GM18499 (cell line): ENCODE data around the gene KIF20B.
A peak's percentile ranks its signal among the peaks of the same experiment; 100 is the strongest.

Source experiments
- ATAC-seq: cut with Tn5 transposase; IDR thresholded peaks from one replicate; pipeline ENCODE4 v1.9.1; 2021; ENCODE audit warnings: moderate number of reproducible peaks; ENCODE audit not compliant: insufficient read depth, unreplicated experiment

KIF20B gene, protein sequence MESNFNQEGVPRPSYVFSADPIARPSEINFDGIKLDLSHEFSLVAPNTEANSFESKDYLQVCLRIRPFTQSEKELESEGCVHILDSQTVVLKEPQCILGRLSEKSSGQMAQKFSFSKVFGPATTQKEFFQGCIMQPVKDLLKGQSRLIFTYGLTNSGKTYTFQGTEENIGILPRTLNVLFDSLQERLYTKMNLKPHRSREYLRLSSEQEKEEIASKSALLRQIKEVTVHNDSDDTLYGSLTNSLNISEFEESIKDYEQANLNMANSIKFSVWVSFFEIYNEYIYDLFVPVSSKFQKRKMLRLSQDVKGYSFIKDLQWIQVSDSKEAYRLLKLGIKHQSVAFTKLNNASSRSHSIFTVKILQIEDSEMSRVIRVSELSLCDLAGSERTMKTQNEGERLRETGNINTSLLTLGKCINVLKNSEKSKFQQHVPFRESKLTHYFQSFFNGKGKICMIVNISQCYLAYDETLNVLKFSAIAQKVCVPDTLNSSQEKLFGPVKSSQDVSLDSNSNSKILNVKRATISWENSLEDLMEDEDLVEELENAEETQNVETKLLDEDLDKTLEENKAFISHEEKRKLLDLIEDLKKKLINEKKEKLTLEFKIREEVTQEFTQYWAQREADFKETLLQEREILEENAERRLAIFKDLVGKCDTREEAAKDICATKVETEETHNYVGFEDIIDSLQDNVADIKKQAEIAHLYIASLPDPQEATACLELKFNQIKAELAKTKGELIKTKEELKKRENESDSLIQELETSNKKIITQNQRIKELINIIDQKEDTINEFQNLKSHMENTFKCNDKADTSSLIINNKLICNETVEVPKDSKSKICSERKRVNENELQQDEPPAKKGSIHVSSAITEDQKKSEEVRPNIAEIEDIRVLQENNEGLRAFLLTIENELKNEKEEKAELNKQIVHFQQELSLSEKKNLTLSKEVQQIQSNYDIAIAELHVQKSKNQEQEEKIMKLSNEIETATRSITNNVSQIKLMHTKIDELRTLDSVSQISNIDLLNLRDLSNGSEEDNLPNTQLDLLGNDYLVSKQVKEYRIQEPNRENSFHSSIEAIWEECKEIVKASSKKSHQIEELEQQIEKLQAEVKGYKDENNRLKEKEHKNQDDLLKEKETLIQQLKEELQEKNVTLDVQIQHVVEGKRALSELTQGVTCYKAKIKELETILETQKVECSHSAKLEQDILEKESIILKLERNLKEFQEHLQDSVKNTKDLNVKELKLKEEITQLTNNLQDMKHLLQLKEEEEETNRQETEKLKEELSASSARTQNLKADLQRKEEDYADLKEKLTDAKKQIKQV (N-terminal part only)

GRCh38 chr10:89701242-89702120 is at the start of gene KIF20B:
TSS of gene KIF20B (plus strand) at chr10:89701590. CDS start at chr10:89705295, 3,705 bp downstream.
- peak; percentile 90 for ATAC-seq

DNA sequence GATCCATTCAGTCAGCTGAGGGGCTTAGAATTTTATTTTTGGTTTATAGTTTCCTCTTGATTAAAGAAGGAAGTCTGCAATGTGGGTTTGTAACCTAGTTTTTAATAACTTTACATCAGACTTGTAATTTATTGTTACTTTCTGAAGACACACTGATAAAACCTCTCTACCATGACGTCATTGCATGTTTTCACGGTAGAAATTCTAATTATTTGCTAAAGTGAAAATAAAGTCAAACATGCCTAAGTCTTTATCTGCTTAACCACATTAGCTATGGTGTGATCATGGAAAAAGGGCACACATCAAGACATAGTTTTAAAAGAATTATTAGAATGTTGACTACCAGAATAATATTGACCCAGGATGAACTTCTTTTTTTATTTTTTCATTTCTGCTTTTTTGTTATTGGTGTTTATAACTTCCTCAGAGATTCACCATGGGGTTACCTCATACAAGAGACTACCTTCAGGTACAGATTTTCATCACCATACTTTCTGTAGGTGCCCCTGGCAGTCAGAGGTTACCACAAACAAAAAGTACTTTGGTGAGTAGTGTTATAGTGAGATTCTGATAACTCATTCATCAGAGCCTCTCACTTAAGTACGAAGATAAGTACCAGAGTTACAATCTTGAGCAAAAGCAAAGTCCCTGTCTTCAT is 49.3 kb upstream of the KIF20B start:
- ATAC-seq, result peak; percentile 45

GRCh38 chr10:89652806-89653370 is 48.5 kb upstream of the KIF20B start:
- ATAC-seq, result no peak

DNA sequence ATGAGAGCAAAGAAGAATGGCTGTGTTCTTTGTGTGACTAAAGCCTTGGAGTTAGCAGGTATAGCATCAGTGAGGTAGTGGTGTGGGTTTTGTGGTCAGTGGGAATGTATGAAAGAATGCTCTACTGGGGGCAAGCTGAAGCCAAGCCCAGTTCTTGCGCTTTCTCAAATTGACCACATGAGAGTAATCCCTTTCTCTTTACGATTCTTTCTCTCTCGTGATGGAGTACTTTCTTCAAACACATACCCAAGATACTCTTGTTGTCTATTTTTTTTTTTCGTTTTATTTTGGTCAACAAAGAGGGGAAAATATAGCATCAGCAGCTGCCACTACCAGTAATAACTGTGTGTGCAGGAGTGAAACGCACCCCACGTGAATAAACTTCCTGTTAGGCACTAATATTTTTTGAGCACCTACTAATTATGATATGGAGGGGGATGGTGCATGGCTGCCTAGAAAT is 48.0 kb upstream of the KIF20B start:
- peak; percentile 42 for ATAC-seq

- no peak for ATAC-seq
Measured at GRCh38 chr10:89655722-89656121, 45.7 kb upstream of the KIF20B start.

- ATAC-seq, result no peak
Measured at GRCh38 chr10:89657302-89657701, 44.1 kb upstream of the KIF20B start.

- ATAC-seq, result no peak
Measured at GRCh38 chr10:89659143-89660131, 42.0 kb upstream of the KIF20B start.

DNA sequence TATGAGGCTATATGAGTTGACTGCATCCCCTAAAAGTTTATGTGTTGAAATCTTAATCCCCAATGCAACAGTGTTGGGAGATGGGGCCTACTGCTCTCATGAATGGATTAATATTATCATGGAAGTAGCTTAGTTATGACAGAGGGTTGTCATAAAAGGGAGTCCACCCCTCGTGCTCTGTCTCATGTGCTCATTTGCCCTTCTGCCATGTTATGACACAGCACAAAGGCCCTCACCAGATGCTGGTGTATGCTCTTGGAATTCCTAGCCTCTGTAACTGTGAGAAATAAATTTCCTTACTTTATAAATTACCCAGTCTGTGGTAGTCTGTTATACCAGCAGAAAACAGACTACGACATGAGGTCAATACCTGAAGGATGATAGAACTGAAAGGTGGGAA is 38.8 kb upstream of the KIF20B start:
- ATAC-seq, result no peak

DNA sequence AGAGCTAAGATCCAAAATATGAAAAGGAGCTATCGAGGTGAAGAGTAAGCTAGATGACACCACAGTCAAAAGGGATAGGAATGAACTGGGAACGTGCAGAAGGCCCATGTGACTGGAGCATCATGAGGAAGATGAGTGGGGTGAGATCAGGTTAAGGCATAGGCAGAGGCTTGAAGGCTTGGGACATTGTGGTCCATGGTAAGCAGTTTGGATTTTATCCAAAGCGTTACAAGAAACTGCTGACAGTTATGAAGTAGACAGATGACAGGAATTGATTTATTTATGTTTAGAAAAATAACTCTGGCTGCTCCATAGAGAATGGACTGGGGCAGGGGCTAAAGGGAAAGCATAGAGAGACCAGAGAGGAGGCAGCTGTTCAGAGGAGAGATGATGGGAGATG is 38.2 kb upstream of the KIF20B start:
- ATAC-seq, result no peak

DNA sequence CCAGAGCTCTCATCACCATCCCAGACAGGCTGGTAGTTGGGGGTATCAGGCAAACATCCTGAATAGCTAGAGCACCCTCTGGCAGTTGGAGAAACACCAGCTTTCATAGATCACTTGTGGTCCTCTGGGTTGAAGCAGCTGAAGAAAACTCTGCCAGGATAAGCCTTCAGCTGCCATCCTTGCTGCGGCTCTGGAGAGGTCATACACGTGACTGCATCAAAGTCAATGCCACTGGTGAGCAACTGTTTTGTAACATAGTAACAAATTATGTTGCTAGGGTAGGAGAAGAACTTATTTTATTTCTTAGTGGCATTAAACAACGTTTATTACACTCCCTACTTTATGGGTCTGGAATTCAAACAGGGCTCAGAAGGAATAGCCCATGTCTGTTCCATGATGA is 37.2 kb upstream of the KIF20B start:
- ATAC-seq, result no peak

DNA sequence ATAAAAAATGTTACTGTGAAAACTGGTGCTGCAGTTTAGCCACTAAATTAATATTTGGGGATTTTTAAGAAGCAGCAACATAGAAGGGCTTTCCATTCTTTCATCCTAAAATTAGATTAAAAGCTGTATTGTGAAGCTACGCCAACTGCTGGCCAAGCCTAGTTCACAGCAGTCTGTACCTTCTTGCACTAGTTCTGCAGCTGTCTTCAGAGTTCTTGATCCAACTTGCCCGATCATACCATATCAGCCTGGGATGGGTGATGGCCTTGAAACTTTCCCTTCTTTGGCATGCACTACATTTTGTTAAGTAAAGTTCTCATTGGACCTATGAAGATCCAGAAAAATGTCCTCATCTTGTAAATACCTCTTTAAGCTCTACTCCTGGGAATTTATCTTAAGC is 36.1 kb upstream of the KIF20B start:
- ATAC-seq, result no peak

- no peak for ATAC-seq
Measured at GRCh38 chr10:89666138-89666537, 35.3 kb upstream of the KIF20B start.

DNA sequence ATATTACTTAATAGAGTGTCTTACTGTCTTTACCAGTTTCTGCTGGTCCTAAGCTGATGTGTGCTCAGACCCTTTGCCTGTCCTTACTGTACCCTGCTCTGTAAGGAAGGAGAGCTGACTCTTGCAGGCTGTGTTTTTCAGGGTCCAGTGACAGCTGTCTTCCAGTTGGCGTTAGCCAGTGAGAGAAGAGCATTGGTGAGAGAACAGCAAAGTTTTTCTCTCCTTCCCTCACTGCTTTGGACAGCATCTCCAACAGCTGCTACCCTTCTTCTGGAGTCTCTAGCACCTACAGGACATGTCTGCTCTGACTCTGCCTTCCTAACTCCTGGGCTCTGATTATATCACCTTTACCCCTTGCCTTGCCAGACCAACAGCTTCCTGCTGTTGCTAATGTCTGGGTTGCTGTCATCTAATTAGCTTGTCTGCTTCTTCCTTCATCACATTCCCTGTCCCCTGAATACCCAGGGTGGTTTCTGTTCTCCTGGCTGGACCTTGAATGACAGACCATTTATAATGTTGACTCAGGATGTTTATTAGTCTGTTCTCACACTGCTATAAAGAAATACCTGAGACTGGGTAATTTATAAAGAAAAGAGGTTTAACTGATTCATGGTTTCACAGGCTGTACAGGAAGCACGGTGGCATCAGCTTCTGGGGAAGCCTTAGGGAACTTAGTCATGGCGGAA is 32.9 kb upstream of the KIF20B start:
- no peak for ATAC-seq

DNA sequence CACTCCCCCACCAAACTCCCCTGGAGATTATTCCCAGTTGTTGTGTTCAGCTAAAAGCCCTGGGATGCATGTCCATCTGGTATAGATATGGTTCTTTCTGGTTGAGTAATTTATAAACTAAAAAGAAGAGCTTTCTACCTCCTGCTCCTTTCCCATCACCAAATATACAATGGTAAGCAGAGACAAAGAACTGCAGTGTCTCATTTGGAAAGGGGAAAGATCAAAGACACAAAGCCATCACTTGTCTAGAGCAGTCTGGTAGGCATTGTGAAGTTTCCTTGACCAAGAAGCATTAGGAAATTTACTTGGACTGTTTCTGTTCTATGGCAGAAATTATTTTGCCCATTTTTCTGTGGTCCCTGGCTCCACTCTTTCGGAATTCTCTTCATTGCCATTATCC is 31.4 kb upstream of the KIF20B start:
- no peak for ATAC-seq

DNA sequence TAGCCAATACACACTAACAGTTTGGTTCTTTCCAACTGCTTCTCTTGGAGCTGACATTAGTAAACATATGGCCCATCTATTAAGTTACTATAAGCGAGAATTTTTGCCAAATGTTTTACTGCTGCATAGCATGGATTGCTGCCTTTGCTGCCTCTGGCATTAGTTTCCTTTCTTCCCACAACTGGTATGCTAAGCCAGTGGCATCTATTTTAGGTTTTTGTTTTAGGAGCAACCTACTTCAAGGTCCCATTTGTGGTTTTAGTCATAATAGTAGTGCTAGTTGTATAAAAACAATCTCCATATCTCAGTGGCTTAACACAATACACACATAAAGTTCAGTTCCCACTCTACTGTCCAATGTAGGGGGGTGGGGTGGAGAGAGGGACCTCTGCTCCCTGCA is 30.5 kb upstream of the KIF20B start:
- no peak for ATAC-seq

GRCh38 chr10:89677341-89677740 is 24.0 kb upstream of the KIF20B start:
- no peak for ATAC-seq

DNA sequence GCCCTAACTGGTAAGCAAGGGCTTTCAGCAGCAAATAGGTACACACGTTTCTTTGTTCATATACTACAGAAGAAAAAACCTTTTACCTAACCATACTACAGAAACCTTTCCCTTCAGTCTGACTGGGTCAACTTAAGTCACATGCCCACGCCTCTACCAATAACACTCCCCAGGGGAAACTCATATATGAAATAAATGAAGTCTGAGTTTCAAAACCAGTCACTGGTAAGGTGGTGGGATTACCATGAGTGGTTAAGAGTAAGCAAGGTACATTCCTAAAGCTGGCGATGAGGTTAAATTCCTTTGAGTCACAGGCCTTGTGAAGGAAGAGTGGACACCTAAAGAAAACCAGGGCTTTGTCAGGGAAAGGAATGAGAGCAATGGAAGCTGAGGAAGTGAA is 21.4 kb upstream of the KIF20B start:
- no peak for ATAC-seq
